Tibial artery (tissue), 4 donors: Measurements from ENCODE around the gene TMEM202.

Experiments
- DNase-seq, 2 donors: peaks; one replicate each; pipeline ENCODE4 v3.0.0-alpha.2; 2019
- H3K27ac ChIP-seq, 2 donors: fragments of 200-600 bp; sonication (generic) in 1 of 2; 1 replicate in 1 of 2; 2 replicates in 1 of 2; pipeline ENCODE4 v1.5.1; 2018 to 2019; ENCODE audit warnings: mild to moderate bottlenecking in 1 of 2
- H3K27me3 ChIP-seq, 2 donors: fragments of 200-600 bp; sonication (generic) in 1 of 2; one replicate each; pipeline versions ENCODE4 v1.5.1 to v1.6.0; 2016 to 2019
- H3K36me3 ChIP-seq, 3 donors: fragments of 200-600 bp; sonication (generic) in 2 of 3; one replicate each; pipeline ENCODE4 v1.5.1; 2016 to 2019; ENCODE audit warnings: mild to moderate bottlenecking in 2 of 3
- H3K4me1 ChIP-seq, 4 donors: fragments of 200-600 bp; sonication (generic) in 2 of 4; 1 replicate in 3 of 4; 2 replicates in 1 of 4; pipeline ENCODE4 v1.5.1; 2016 to 2019
- H3K4me3 ChIP-seq, 2 donors: fragments of 200-600 bp; sonication (generic) in 1 of 2; 1 replicate in 1 of 2; 2 replicates in 1 of 2; pipeline ENCODE4 v1.5.1; 2018 to 2019; ENCODE audit warnings: mild to moderate bottlenecking in 2 of 2
- H3K9me3 ChIP-seq, 3 donors: fragments of 200-600 bp; sonication (generic) in 1 of 3; one replicate each; pipeline ENCODE4 v1.5.1; 2016 to 2019
- intact Hi-C: fragments of 100-400 bp; cut with DNase I; formaldehyde crosslinking; loops from one replicate; pipeline ENCODE4 v1.15.0; 2023; ENCODE audit warnings: low total_unique reads
- TF ChIP-seq, protein P1 (sequence below), 2 experiments: fragments of 200-600 bp in 1 of 2; fragments of 450-650 bp in 1 of 2; IDR thresholded peaks; one replicate each; pipeline ENCODE4 v1.5.1; 2017 to 2019; ENCODE audit warnings: antibody characterized with exemption in 2 of 2, mild to moderate bottlenecking in 1 of 2, moderate library complexity in 1 of 2

TMEM202 gene

DNA sequence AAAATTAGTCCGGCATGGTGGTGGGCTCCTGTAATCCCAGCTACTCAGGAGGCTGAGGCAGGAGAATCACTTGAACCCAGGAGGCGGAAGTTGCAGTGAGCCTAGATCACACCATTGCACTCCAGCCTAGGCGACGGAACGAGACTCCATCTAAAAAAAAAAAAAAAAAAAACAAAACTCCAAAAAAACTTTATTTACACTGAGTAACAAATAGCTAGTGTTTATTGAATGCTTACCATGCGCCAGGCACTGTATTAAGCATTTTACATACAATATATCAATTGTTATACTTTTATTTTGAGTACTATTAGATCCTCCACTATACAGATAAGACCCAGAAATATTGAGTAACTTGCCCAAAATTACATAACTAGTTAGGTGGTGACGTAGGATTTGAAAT is 58.6 kb downstream of the TMEM202 start:
- intact Hi-C loops = no loop called here
- TF ChIP-seq, protein P1, sequence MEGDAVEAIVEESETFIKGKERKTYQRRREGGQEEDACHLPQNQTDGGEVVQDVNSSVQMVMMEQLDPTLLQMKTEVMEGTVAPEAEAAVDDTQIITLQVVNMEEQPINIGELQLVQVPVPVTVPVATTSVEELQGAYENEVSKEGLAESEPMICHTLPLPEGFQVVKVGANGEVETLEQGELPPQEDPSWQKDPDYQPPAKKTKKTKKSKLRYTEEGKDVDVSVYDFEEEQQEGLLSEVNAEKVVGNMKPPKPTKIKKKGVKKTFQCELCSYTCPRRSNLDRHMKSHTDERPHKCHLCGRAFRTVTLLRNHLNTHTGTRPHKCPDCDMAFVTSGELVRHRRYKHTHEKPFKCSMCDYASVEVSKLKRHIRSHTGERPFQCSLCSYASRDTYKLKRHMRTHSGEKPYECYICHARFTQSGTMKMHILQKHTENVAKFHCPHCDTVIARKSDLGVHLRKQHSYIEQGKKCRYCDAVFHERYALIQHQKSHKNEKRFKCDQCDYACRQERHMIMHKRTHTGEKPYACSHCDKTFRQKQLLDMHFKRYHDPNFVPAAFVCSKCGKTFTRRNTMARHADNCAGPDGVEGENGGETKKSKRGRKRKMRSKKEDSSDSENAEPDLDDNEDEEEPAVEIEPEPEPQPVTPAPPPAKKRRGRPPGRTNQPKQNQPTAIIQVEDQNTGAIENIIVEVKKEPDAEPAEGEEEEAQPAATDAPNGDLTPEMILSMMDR (IDR thresholded peaks at IDR 0.05) = no peak
- DNase-seq = no peak
- no peaks in the 10 kb centered on the region for H3K36me3 ChIP-seq
- H3K27ac ChIP-seq = no peak overlapping the region
- no peaks in the 10 kb centered on the region for H3K9me3 ChIP-seq
- no peaks in the 10 kb centered on the region for H3K27me3 ChIP-seq
- H3K4me3 ChIP-seq = no peak overlapping the region
- H3K4me1 ChIP-seq = no peaks in the 10 kb centered on the region
